Measurements from ENCODE around the gene NSG1. TPM values are rescaled to one million over a fixed set of nuclear protein-coding genes. Genes with fewer than 3 reads are reported as not detected.

NSG1 gene
- total RNA-seq, 2 donors from 2014 or later, result 0.27 to 0.56 TPM

GRCh38 chr4:4377191-4377590, 9.7 kb upstream of the NSG1 start:
- no peaks in the 10 kb centered on the region for H3K27me3 ChIP-seq (replicated peaks; ENCODE audit: insufficient read depth)
- H3K4me1 ChIP-seq (ENCODE audit: control insufficient read depth in 1 of 2, low read depth in 2 of 2), result no peaks in the 10 kb centered on the region
- DNase-seq (ENCODE audit: low spot score) (no peak), ATAC-seq (ENCODE audit: insufficient number of reproducible peaks, low FRiP score, low read depth) (no peak)
- H3K4me3 ChIP-seq, result no peak overlapping the region
- H3K27ac ChIP-seq, result no peak overlapping the region
- no peaks in the 10 kb centered on the region for H3K9me3 ChIP-seq
- H3K36me3 ChIP-seq, result no peaks in the 10 kb centered on the region
- TF ChIP-seq CTCF (IDR thresholded peaks at IDR 0.05), result no peak

GRCh38 chr4:4377732-4378460, 9.0 kb upstream of the NSG1 start:
- no peak for DNase-seq (ENCODE audit: low spot score)
- Histone ChIP-seq H3K27me3 (replicated peaks; ENCODE audit: insufficient read depth) (no peaks in the 10 kb centered on the region), H3K36me3 (no peaks in the 10 kb centered on the region), H3K4me3 (no peak overlapping the region), H3K4me1 (ENCODE audit: control insufficient read depth in 1 of 2, low read depth in 2 of 2) (no peaks in the 10 kb centered on the region), H3K9me3 (no peaks in the 10 kb centered on the region), H3K27ac (no peak overlapping the region)
- no peak for ATAC-seq (ENCODE audit: insufficient number of reproducible peaks, low FRiP score, low read depth)
- TF ChIP-seq CTCF (IDR thresholded peaks at IDR 0.05), result no peak

GRCh38 chr4:4379540-4380087, 7.3 kb upstream of the NSG1 start:
- Histone ChIP-seq H3K4me3 (no peak overlapping the region), H3K9me3 (no peaks in the 10 kb centered on the region), H3K36me3 (no peaks in the 10 kb centered on the region), H3K27ac (no peak overlapping the region), H3K4me1 (ENCODE audit: control insufficient read depth in 1 of 2, low read depth in 2 of 2) (no peaks in the 10 kb centered on the region), H3K27me3 (replicated peaks; ENCODE audit: insufficient read depth) (no peaks in the 10 kb centered on the region)
- ATAC-seq (ENCODE audit: insufficient number of reproducible peaks, low FRiP score, low read depth) (no peak), DNase-seq (ENCODE audit: low spot score) (no peak)
- no peak for TF ChIP-seq CTCF (IDR thresholded peaks at IDR 0.05)

- no peak for TF ChIP-seq CTCF (IDR thresholded peaks at IDR 0.05)
- DNase-seq (ENCODE audit: low spot score) (no peak), ATAC-seq (ENCODE audit: insufficient number of reproducible peaks, low FRiP score, low read depth) (no peak)
- no peak overlapping the region for H3K27ac ChIP-seq
- no peaks in the 10 kb centered on the region for H3K36me3 ChIP-seq
- no peaks in the 10 kb centered on the region for H3K9me3 ChIP-seq
- no peaks in the 10 kb centered on the region for H3K27me3 ChIP-seq (replicated peaks; ENCODE audit: insufficient read depth)
- H3K4me1 ChIP-seq (ENCODE audit: control insufficient read depth in 1 of 2, low read depth in 2 of 2), result peaks cover 6 to 24% of the 10 kb centered on the region in 2 donors
- no peak overlapping the region for H3K4me3 ChIP-seq
Measured at GRCh38 chr4:4383085-4383484, 3.8 kb upstream of the NSG1 start.

- no peaks in the 10 kb centered on the region for H3K27me3 ChIP-seq (replicated peaks; ENCODE audit: insufficient read depth)
- no peaks in the 10 kb centered on the region for H3K36me3 ChIP-seq
- H3K4me3 ChIP-seq, result no peak overlapping the region
- DNase-seq (ENCODE audit: low spot score), result no peak
- no peak for TF ChIP-seq CTCF (IDR thresholded peaks at IDR 0.05)
- no peaks in the 10 kb centered on the region for H3K9me3 ChIP-seq
- peaks cover 6 to 24% of the 10 kb centered on the region in 2 donors for H3K4me1 ChIP-seq (ENCODE audit: control insufficient read depth in 1 of 2, low read depth in 2 of 2)
- ATAC-seq (ENCODE audit: insufficient number of reproducible peaks, low FRiP score, low read depth), result no peak
- H3K27ac ChIP-seq, result no peak overlapping the region
Measured at GRCh38 chr4:4384837-4385236, 2.1 kb upstream of the NSG1 start.
